Posterior cingulate gyrus (tissue), 11 donors: ENCODE data around the gene TMCC2.
A peak's percentile ranks its signal among the peaks of the same experiment; 100 is the strongest.

Experiments used
- DNase-seq, 10 donors: peaks; one replicate each; pipeline versions ENCODE4 v3.0.0 to v3.0.0-alpha.2; 2020 to 2021; ENCODE audit warnings: mixed read lengths in 3 of 10
- intact Hi-C: fragments of 100-400 bp; cut with DNase I; formaldehyde crosslinking; loops from one replicate; pipeline ENCODE4 v1.15.1; 2023

The TMCC2 gene

GRCh38 chr1:205236951-205237475 is 9.3 kb downstream of the TMCC2 start:
- intact Hi-C loops, result loop anchor here (1.0 kb wide), 1 partner anchor 17 kb away; no protein-coding TSS in a partner anchor
- DNase-seq, result peak in 1 of 10 donors; percentile 11

- peak in 2 of 10 donors; percentile 18 to 53 for DNase-seq
- intact Hi-C loops, result no loop called here
These were observed 10.1 kb downstream of the TMCC2 start for GRCh38 chr1:205237526-205238484.

- intact Hi-C loops, result no loop called here
- DNase-seq, result peak in 2 of 10 donors; percentile 36 to 82
These were observed 11.3 kb downstream of the TMCC2 start for GRCh38 chr1:205239078-205239477.

DNA sequence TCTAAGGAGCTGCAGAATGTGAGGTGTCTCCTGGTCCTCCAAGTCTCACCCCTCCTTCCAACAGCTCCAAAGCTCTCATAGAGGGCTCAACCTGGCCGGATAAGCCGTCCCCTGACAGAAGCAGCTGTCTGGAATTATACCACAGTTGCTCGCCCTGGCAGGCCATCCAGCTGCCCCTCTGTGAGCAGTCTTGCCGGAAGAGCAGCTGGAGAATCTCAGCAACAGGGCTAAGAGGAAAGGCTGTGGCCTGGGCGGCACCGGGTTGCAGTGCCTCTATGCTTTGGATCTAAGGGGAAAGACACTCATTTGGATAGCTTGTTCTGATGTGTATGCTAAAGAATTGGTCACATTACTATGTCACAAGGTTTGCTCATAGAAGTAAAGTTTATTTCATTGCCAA is 12.4 kb downstream of the TMCC2 start:
- intact Hi-C loops, result no loop called here
- peak in 2 of 10 donors; percentile 30 to 91 for DNase-seq

- peak in 2 of 10 donors; percentile 13 to 53 for DNase-seq
- intact Hi-C loops, result no loop called here
These were observed 12.8 kb downstream of the TMCC2 start for GRCh38 chr1:205240569-205240968.

- DNase-seq, result peak in 2 of 10 donors; percentile 20 to 74
- intact Hi-C loops, result no loop called here
These were observed 13.8 kb downstream of the TMCC2 start for GRCh38 chr1:205241366-205242030.

DNA sequence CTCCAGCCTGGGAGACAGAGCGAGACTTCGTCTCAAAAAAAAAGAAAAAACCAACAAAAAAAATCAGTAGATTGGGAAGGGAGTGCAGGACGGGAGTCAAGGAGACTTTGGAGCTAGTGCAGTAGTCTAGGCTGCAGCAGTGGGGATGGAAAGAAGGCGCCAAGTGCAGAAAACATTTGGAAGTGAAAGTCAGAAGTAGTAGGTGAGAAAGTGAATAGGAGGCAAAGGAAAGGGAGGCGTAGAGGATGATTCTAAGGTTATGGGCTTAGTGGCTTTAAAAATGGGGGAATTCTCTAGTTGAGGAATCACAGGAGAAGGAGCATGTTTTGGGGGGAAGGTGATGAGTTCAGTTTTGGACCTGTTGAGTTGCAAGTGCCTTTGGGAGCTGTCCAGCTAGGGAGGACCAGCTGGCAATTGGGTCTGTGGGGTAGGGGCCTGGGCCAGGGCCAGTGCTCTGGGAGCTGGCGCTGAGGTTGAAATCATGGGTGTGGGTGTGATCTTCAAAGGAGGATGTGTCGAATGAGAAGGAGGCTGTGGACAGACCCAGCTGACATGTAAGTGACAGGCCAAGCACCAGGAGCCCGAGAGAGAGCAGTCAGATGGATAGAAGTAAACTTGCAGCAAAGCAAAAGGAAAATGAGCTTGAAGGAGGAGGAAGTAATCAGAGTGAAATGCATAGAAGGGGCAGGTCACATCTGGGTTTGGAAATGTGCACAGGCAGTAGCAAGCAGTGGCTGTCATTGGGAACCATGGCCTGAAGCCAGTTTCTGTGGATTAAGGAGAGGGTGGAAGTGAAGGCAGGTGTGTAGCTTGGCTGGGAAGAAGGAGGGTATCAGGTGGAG is 15.8 kb downstream of the TMCC2 start:
- intact Hi-C loops, result no loop called here
- peak in 2 of 10 donors; percentile 20 to 50 for DNase-seq

- intact Hi-C loops, result no loop called here
- peak in 2 of 10 donors; percentile 16 to 34 for DNase-seq
These were observed 16.6 kb downstream of the TMCC2 start for GRCh38 chr1:205244384-205244783.

- peak in 2 of 10 donors; percentile 15 to 55 for DNase-seq
- intact Hi-C loops, result no loop called here
These were observed 17.4 kb downstream of the TMCC2 start for GRCh38 chr1:205245096-205245495.

GRCh38 chr1:205246351-205247119 is 18.8 kb downstream of the TMCC2 start:
- intact Hi-C loops, result no loop called here
- DNase-seq, result peak in 4 of 10 donors; percentile 8 to 67 (median 38)

- peak; percentile 53 to 96 (median 74) for DNase-seq
- intact Hi-C loops, result no loop called here
These were observed 19.6 kb downstream of the TMCC2 start for GRCh38 chr1:205247130-205247921.

DNA sequence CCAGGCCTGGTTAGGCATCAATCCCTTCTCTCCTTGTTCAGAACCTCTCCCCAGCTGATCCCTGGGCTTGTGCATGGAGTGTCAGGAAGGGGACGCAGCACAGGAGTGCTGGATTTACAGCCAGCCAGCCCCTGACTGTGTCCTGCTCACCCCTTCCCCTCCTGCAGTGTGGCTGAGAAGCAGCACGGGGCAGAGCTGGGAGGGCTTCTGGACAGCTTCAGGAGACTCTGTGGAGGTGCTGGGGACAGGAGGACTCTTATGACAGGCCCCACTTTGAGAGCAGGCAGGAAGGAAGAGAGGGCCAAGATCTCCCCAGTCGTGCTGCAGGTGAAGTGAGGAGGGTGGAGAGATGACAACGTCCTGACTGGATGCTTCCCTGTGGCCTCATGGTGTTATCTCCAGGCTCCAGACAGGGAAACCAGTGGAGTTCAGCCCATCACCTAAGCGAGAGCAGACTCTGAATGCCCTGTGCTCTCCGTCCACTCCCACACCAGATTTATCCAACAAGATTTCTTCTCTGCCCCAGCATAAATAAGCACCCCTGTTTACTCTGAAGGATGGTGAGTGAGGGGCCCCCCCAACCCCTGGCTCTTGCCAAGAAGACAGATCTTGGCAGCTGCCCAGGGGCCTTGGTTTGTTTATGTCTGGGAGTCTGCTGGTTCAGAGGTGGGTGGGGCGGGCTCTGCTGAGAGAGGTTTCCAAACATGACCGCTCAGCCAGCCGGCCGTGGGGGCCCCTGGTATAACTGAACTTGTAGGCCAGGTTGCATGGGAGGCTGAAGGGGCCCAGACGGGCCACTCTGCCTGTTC is 21.3 kb downstream of the TMCC2 start:
- DNase-seq, result peak; percentile 59 to 96 (median 79)
- intact Hi-C loops, result no loop called here

- intact Hi-C loops, result loop anchor here (10.0 kb wide), 3 partner anchors 125 to 265 kb away; partner anchors contain the start of genes CNTN2 and RBBP5
- peak in 2 of 10 donors; percentile 66 to 88 for DNase-seq
These were observed 21.9 kb downstream of the TMCC2 start for GRCh38 chr1:205249651-205250050.

GRCh38 chr1:205250699-205251098 is 23.0 kb downstream of the TMCC2 start:
- peak in 2 of 10 donors; percentile 22 to 59 for DNase-seq
- intact Hi-C loops, result loop anchor here (10.0 kb wide), 3 partner anchors 126 to 266 kb away; partner anchors contain the start of genes CNTN2 and RBBP5

DNA sequence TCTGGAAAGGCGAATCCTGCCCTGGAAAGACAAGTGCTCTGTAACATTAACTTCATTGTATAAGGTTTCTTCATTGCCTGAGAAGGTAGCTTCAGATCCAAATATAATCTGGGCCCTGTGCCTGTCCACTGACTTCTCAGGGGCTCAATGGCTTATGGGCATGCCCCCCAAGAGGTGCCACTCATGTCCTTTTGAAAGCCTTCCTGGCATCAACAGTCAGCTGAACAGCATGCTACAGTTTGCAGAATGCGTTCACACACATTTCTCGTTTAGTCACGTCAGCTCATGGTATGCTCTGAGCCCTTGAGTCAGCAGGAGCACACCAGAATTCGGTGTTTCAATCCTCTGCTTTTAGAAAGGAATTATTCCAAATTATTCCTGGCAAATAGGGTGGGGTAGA is 23.8 kb downstream of the TMCC2 start:
- DNase-seq, result peak in 1 of 10 donors; percentile 30
- intact Hi-C loops, result loop anchor here (10.0 kb wide), 3 partner anchors 127 to 267 kb away; partner anchors contain the start of genes CNTN2 and RBBP5

DNA sequence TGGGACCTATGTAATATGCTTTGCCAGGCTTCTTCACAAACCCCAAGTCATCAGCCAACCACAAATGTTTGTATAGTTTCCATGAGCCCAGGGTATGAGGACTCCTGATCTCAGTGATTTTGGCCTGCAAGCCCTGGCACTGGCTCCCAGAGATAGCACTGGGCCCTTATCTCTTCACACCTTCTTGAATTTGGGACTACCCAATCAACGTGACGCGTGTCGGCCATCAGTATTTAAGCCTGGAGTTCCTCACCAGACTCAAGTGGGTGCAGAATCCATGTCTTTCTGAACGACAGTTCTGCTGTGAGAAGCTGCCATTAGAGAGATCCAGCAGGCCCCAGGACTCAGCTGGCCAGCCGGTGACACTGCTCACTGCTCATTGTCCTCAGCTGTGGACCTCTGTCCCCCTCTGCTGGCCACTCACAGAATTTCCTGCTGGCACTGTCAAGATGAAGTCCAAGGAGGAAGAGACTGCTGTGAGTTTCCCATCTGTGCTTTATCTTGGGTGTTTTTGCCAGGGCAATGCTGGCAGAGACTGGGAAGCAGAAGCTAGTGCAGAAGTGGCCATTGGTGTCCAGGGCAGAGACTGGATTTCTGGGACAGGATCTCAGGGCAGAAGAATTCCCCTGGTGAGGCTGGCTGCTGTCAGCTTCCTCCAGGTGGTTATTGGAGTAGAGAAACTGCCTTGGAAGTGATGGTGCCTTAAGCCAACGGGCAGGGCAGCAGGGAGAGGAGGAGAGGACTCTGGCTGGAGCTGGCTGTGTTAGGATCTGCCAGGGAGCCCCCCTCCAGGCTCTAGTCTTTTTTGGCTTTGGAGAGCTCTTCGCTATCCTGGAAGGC is 28.4 kb downstream of the TMCC2 start:
- intact Hi-C loops, result loop anchor here (2.0 to 10.0 kb wide), 5 partner anchors 27 to 271 kb away; partner anchors contain the start of genes CNTN2, DSTYK and RBBP5
- peak; percentile 92 to 99 (median 96) for DNase-seq
